Activated CD4-positive, alpha-beta T cell treated with anti-CD3 and anti-CD28 coated beads, Interleukin-2, amount 50 U/mL, for 24 hours (primary cell): ENCODE measurements around the gene CAMLG.

Source experiments
- DNase-seq, 2 donors: peaks; one replicate each; pipeline ENCODE4 v3.0.0-alpha.2; 2020; ENCODE audit warnings: low read depth in 1 of 2, low spot score in 1 of 2

The CAMLG gene

DNA sequence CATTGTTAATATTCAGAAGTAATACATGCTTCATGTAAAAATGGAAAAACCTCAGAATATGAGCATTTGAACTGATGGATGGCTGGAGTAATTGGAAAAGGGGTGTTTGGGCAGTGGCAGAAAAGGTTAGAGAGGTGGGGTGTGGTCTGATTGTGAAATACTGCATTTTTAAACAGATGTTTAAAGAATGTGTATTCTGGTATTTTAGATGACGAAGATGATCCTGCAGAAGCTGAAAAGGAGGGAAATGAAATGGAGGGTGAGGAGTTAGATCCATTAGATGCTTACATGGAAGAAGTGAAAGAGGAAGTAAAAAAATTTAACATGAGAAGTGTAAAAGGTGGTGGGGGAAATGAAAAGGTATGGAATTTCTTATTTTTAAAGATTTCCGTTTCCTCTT is 39.0 kb downstream of the CAMLG start:
- no peak for DNase-seq

DNA sequence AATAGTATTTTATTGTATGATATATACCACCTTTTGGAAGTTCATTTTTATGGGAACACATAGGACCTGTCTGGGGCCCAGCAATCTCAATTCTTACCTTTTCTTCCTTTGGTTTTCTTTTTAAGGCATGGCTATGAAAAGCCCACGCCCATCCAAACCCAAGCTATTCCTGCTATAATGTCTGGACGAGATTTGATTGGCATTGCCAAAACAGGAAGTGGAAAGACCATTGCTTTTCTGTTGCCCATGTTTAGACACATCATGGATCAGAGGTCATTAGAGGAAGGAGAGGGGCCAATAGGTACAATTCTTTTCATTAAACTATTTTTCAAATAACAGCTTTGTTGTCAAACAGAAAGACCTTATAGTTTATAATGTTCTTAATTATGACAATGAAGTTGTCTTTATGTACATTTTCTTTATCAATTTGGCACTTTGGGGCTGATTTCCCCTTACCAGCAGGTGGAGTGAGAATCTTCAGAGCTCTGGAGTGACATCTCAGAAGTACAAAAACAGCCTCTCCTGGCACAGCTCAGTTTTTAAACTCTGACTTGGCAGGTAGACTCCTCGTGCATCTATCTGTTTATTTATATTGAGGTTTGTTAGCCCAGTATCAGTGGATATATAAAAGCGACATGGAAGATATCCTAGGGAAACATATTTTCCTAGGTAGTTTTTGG is 46.0 kb downstream of the CAMLG start:
- no peak for DNase-seq

DNA sequence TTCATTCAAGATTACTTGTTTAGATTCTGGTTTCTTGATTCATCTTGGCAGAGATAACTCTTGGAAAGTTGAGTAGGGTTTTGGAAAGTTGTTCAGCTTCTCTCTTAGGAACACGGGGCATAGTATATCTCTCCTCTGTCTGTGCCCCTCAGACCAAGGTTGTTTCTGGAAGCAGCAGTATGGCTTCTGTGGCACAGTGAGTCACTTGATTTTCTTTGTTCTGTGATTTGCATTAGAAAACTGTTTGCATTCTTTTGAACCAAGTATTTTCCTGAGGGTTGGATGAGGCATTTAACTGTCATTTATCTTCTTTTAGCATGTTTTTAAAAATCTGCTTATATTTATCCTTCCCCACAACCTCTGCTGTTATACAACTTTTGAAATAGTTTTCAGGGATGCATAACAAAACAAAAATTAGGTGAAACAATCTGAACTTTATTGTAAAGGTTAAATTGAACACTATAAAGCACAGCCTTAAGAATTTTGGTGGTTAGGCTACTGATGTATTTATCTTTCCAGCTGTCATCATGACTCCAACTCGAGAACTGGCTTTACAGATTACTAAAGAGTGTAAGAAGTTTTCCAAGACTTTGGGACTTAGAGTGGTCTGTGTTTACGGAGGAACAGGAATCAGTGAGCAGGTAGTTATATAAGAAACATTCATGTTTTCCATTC is 46.7 kb downstream of the CAMLG start:
- DNase-seq, result no peak

DNA sequence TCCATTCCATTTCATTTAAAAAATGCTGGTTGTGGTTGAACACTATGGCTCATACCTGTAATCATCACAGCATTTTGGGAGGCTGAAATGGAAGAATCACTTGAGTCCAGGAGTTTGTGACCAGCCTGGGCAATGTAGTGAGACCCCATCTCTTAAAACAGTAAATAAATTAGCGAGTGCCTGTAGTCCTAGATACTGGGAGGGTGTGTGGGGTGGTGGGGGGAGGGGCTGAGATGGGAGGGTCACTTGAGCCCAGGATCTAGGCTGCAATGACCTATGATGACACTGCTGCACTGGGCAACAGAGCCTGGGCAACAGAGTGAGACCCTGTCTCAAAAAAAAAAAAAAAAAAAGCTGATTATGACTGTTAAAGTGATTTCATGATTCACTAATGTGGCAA is 49.3 kb downstream of the CAMLG start:
- no peak for DNase-seq

DNA sequence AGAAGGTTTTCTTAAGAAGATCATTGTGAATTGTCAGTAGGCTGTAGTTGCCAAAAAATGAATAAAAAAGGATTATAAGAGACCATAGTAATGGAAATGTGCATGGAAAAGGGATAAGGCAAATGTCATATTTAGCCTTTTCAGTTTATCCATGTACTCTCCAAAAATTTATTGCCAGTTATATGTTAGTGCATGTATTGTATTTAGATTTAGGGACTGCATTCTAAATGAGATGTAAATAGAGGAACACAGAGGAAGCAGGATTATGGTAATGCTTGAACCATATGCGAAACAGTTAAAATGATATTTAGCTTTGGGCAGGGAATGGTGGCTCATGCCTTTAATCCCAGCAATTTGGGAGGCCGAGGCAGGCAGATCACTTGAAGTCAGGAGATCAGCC is 53.2 kb downstream of the CAMLG start:
- DNase-seq, result no peak

DNA sequence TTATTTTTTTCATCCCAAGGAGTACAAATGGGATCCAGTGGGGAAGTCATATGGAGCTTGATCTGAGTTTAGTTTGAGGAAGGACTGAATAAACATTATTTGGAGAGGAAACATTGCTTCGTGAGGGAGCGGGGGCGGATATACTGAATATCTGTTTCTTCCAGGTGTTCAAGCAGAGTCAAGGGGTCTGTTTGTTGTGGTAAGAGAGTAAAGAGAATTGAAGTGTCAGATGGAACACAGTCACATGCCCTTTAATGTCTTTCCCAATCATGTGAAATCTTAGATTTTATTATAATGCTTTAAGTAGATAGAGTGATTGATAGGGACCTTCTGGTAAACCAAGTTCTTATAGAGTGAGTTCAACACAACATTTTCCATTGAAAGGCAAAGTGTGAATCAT is 53.9 kb downstream of the CAMLG start:
- DNase-seq, result no peak

DNA sequence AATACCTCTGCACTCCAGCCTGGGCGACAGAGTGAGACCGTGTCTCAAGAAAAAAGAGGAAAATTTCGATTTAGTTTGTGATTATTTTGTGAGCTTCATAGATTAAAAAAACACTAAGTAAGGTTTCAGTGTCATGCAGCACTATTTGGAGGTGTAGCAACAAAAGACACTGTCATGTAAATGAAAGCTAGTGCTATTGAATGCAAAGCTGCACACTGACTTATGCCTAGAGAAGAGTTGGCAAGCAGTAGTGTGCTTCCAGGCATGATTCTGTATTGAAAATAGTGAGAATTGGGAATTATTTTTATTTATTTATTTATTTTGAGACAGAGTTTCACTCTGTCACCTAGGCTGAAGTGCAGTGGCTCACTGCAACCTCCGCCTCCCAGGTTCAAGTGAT is 54.8 kb downstream of the CAMLG start:
- no peak for DNase-seq

DNA sequence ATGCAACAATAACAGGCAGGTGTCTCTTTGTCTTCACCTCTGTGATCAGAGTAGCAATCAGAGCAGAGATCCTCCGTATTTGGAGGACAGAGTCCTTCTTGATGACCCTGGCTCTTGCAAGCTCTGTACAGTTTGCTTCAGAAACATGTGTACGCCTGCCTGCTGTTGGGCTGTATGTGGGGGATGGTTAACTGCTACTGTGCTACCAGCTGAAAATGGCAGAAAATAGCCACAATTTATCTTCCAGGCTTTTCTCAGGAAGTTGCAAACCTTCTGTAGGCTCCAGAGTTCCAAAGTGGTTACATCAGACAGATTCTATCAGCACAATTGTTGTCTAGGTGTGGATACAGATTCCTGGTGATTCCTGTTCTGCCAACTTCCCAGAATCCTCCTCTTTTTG is 55.7 kb downstream of the CAMLG start:
- DNase-seq, result no peak

DNA sequence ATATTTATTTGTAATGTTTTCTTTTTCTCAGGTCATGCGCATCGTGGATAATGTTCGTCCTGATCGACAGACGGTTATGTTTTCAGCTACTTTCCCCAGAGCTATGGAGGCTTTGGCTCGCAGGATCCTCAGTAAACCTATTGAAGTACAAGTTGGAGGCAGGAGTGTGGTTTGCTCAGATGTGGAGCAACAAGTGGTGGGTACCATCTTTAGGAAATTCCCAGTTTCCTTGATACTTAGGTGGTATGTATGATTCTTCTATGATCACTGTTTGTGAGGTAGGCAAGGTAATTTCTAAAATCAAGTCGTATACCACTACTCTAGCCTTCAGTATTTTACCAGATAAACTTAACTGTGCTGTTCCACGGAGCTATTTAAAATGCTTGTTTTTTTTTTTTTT is 56.5 kb downstream of the CAMLG start:
- DNase-seq, result no peak

DNA sequence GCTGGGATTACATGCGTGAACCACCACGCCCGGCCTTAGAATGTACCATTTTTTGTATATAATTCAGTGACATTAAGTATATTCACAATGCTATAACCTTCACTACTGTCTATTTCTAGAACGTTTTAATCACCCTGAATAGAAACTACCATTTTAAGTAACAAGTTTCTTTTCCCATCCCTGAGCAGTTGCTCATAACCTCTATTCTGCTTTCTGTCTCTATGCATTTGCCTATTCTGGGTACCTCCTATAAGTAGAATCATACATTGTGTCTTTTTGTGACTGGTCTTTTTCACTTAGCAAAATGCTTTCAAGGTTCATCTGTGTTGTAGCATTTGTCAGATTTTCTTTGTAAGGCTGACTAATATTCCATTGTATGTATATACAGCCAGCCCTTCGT is 60.1 kb downstream of the CAMLG start:
- DNase-seq, result no peak
